Activated T-helper 1 cell treated with anti-CD3 and anti-CD28 coated beads, Interleukin-12 subunit alpha, Interleukin-12 subunit beta, Interleukin-2, Interleukin-4 antibody, amounts not matched to agents 30 ng/mL and 10 ng/mL and 1 ng/mL, durations not matched to agents 14 hours and 24 hours and 36 hours (primary cell): ENCODE measurements around the gene FRG2. TPM values are rescaled to one million over a fixed set of nuclear protein-coding genes. Genes with fewer than 3 reads are reported as not detected.
A peak's percentile ranks its signal among the peaks of the same experiment; 100 is the strongest.
"Not testable (repeated sequence)": the region's sequence is repeated elsewhere in the genome, so short reads cannot be mapped to it uniquely, and the experiment has no call there.

Source experiments
- DNase-seq: peaks from one replicate; pipeline ENCODE4 v3.0.0; 2021; ENCODE audit warnings: low spot score
- H3K27ac Mint-ChIP-seq: one replicate; pipeline ENCODE4 v1.8.0; 2021; ENCODE audit warnings: mild to moderate bottlenecking, mixed read lengths
- H3K27me3 Mint-ChIP-seq: one replicate; pipeline ENCODE4 v1.8.0; 2022; ENCODE audit warnings: mild to moderate bottlenecking, moderate library complexity, mixed read lengths; ENCODE audit not compliant: insufficient read depth
- H3K36me3 Mint-ChIP-seq: one replicate; pipeline ENCODE4 v1.8.0; 2021; ENCODE audit warnings: low read depth, mixed read lengths
- H3K4me1 Mint-ChIP-seq: one replicate; pipeline ENCODE4 v1.8.0; 2021; ENCODE audit warnings: low read depth, mixed read lengths
- H3K4me3 Mint-ChIP-seq: one replicate; pipeline ENCODE4 v1.8.0; 2021; ENCODE audit warnings: mild to moderate bottlenecking, moderate library complexity, mixed read lengths
- H3K9me3 Mint-ChIP-seq: one replicate; pipeline ENCODE4 v1.8.0; 2021; ENCODE audit warnings: mixed read lengths
- intact Hi-C: fragments of 100-400 bp; cut with micrococcal nuclease; formaldehyde crosslinking; loops from one replicate; pipeline ENCODE4 v1.15.1; 2024
- total RNA-seq: library from RNA; stranded (reverse); gene quantifications from 2 replicates; pipeline ENCODE4 v1.2.3, GENCODE V29; 2022

The FRG2 gene
- total RNA-seq, 1 donor from 2014 or later = not detected

DNA sequence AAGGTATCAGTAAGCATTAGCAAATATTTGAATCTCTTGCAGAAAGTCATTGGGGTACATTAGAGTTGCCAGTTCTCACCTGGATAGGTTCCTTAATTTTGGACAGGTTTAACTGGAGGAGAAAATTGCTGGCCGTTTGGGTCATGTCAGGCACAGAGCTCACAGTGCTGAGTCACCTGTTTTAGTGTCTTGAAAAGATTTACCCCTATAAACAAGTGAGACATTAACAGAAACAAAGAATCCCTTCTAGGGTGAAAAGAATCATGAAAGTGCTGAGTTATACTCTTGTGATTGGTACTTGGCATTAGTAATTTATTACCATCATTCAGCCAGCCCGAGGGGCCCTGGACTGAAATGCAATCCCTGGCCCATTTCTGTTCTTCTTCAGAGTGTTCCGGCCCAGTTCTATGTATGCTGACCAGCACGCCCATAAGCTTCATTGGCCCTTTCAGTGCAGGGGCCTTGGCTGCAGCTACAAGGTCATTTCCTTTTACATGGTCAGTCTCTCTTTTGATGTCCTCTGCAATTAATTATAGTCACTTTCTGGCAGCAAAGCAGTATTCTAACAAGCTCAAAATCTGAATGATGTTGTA is 41.3 kb downstream of the FRG2 start:
- H3K4me3 Mint-ChIP-seq, H3K27ac Mint-ChIP-seq, H3K9me3 Mint-ChIP-seq, H3K27me3 Mint-ChIP-seq, intact Hi-C loops, DNase-seq, H3K36me3 Mint-ChIP-seq, H3K4me1 Mint-ChIP-seq: not testable (repeated sequence)

DNA sequence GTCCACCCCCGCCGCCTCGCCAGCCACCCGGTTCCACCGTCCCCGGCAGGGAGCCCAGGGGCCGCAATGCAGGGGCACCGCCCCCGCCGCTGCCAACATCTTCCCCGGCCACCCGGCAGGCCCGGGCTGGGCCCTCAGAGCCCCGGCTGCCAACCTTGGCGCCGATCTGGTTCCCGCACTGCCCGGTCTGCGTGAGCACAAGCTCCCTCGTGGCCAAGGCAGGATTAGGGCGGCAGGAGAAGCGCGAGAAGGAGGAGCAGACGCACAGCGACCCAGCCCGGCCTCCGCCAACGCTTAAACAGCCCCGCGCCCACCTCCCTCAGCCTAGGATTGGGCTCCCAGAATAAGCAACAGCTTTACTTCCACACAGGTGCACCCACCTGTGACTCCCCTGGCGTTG is 42.4 kb downstream of the FRG2 start:
- H3K27me3 Mint-ChIP-seq, DNase-seq, H3K36me3 Mint-ChIP-seq, H3K4me3 Mint-ChIP-seq, H3K4me1 Mint-ChIP-seq, intact Hi-C loops, H3K27ac Mint-ChIP-seq, H3K9me3 Mint-ChIP-seq: not testable (repeated sequence)

- H3K4me3 Mint-ChIP-seq, H3K27ac Mint-ChIP-seq, intact Hi-C loops, H3K27me3 Mint-ChIP-seq, DNase-seq, H3K9me3 Mint-ChIP-seq, H3K36me3 Mint-ChIP-seq, H3K4me1 Mint-ChIP-seq: not testable (repeated sequence)
Observed at GRCh38 chr4:189983916-189984526, 43.0 kb downstream of the FRG2 start.

DNA sequence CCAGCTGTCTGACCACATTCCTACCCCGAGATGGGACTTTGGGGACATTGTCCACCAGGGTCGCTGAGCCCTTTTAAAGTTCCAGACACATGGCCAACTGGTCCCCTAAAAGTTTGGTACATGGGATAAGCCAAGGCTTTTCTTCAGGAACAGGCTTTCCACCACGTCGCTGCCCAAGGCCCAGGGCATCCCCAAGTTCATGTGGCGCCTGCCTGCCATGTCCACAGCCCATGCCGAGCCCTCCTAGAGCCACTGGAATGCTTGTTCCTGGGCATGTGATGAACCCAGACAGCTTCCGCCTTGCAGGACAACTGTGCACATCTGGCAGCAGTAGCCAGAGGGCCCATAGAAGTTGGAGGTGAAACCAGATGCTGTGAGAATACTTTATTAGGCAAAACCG is 45.1 kb downstream of the FRG2 start:
- H3K4me3 Mint-ChIP-seq = no peak overlapping the region
- no peaks in the 10 kb centered on the region for H3K9me3 Mint-ChIP-seq
- intact Hi-C loops = no loop called here
- H3K27me3 Mint-ChIP-seq = peaks cover 5% of the 10 kb centered on the region
- H3K4me1 Mint-ChIP-seq = no peaks in the 10 kb centered on the region
- DNase-seq = no peak
- H3K36me3 Mint-ChIP-seq = no peaks in the 10 kb centered on the region
- no peak overlapping the region for H3K27ac Mint-ChIP-seq

GRCh38 chr4:189980292-189980691 is 46.8 kb downstream of the FRG2 start:
- H3K4me1 Mint-ChIP-seq, H3K27me3 Mint-ChIP-seq, intact Hi-C loops, H3K9me3 Mint-ChIP-seq, H3K4me3 Mint-ChIP-seq, DNase-seq, H3K36me3 Mint-ChIP-seq: not testable (repeated sequence)
- H3K27ac Mint-ChIP-seq = peak overlapping the region; percentile 58

DNA sequence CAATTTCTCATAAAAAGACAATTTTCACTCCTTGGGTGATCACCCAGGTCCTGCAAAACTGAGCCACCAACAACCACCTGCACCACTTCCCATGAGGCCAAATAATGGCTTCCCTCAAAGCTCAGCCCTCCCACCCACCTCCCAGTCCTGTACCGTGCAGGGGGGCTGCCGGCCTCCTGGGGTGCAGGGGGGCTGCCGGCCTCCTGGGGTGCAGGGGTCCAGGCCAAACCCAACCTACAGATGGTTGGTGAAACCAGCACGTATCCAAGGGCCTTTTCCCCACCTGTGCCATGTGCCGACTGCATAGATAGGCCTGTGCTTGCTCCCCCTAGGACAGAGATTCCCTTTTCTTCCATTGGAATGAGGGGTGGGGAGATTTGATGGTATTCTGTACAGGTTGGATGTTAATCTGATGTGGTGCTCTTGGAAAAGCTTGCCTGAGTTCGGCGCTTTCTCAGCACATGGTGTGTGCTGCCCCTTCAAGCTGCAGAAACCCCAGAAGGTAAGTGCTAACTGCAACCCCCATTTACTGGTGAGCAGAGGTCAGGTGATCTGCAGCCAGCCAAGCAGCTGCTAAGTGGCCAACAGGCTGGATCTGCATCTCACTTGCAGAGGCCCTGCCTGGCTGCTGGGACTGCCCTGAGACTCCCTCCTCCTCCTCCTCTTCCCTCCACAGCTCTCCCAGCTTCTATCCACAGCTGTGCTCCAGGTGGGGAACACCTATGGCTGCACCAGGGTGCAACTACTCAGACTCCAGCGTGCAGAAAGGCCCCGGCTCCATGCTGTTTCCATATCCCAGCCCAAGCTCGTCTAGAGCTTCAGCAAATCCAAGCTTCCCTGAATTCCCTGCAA is 47.6 kb downstream of the FRG2 start:
- peaks cover 4% of the 10 kb centered on the region for H3K27me3 Mint-ChIP-seq
- no peaks in the 10 kb centered on the region for H3K36me3 Mint-ChIP-seq
- no peak overlapping the region for H3K27ac Mint-ChIP-seq
- intact Hi-C loops = no loop called here
- no peaks in the 10 kb centered on the region for H3K4me1 Mint-ChIP-seq
- H3K9me3 Mint-ChIP-seq = no peaks in the 10 kb centered on the region
- H3K4me3 Mint-ChIP-seq = no peak overlapping the region
- DNase-seq = no peak

Other genes starting within 250 kb of the FRG2 start
- 84.4 and 93.4 TPM in 2 replicates for gene FRG1, start 86.4 kb downstream of the FRG2 start, total RNA-seq
- not detected in 2 replicates for gene DBET, start 37.2 kb upstream of the FRG2 start, total RNA-seq
- not detected in 2 replicates for gene DUX4, start 146.5 kb upstream of the FRG2 start, total RNA-seq